ENCODE results near the gene GNA12.

Gene GNA12

DNA sequence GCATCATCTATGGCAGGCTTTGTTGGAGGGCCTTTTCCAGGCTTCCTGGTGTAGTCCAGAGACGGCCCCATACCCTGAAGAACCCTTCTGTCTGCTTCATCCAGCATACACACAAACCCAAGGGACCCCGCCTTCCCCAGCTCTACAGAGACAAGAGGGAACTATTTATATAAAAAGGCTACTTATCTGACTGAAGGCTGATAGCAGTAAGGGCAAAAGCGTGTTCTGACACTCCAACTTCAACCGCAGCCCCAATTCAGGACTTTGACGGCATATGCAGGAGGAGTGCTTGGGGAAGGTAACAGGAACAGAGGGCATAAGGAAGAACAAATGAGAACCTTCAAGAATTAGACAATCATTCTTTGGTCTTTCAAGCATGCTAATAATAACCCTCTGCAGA, 21.0 kb downstream of the GNA12 start:
- TF ChIP-seq, protein P1, sequence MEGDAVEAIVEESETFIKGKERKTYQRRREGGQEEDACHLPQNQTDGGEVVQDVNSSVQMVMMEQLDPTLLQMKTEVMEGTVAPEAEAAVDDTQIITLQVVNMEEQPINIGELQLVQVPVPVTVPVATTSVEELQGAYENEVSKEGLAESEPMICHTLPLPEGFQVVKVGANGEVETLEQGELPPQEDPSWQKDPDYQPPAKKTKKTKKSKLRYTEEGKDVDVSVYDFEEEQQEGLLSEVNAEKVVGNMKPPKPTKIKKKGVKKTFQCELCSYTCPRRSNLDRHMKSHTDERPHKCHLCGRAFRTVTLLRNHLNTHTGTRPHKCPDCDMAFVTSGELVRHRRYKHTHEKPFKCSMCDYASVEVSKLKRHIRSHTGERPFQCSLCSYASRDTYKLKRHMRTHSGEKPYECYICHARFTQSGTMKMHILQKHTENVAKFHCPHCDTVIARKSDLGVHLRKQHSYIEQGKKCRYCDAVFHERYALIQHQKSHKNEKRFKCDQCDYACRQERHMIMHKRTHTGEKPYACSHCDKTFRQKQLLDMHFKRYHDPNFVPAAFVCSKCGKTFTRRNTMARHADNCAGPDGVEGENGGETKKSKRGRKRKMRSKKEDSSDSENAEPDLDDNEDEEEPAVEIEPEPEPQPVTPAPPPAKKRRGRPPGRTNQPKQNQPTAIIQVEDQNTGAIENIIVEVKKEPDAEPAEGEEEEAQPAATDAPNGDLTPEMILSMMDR (IDR thresholded peaks at IDR 0.05; ENCODE audit: insufficient read depth, missing control alignments): no peak
- DNase-seq (ENCODE audit: insufficient read length, low spot score): no peak
- no peak for FAIRE-seq

DNA sequence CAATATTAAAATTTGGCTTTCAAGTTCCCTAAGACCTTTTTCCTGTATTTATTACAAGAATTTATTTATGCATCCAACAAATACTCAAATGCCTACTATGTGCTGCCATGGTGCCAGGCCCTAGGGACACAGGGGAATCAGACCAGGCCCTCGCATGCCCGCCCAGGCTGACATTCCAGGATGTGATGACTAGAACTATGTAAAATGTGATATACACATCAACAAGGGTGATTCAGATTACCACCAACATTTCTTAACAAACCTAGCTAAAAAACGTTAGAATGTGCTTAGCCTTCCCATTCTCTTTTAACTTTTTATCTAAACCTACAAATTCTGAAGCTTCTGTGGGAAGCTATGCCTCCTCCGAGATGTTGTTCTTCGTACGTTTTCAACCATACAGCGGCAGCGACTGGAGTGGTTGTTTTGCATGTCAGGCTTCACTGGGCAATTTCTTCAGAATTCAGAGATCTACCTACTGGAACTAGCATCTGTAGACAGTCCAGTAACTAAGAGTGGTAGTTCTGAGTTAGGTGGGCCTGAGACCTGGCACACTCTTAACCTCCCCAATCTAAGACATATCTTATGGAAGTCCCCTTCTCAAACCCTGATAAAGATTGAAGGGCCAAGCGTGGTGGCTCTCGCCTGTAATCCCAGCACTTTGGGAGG, 22.1 kb downstream of the GNA12 start:
- no peak for DNase-seq (ENCODE audit: insufficient read length, low spot score)
- FAIRE-seq: no peak
- TF ChIP-seq, protein P1 (IDR thresholded peaks at IDR 0.05; ENCODE audit: insufficient read depth, missing control alignments): no peak

DNA sequence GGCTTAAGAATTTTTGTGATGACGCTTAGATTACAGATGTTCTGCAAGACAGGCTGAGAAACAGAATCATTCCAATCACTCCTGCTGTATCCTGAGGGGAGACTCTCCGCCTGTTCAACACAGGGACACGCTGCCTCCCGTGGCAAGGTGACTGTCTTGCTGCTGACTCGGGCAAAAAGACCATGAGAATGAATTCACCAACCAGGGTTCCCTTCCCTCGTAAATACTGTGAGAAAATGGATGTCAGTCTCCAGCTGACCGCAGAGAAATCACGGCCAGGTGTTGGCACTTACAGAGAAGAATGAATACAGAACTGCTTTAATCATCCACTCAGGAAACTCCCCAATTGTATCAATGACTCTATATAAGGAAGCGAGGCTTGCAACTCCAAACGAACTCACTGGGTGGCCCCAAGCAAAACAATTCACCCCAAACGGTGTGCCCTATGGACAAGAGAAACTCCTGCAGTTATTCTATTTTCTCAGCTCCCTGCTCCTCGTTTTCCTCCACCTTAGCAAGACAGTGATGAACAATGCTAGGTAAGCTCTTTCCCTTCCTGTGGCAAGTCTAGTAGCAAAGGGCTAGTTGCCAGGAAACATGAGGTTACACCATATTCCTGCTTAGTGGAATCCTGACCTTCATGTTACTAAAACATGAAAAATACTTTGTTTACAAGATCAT, 22.8 kb downstream of the GNA12 start:
- TF ChIP-seq, protein P1 (IDR thresholded peaks at IDR 0.05; ENCODE audit: insufficient read depth, missing control alignments): peak; percentile 14
- no peak for FAIRE-seq
- DNase-seq (ENCODE audit: insufficient read length, low spot score): no peak

DNA sequence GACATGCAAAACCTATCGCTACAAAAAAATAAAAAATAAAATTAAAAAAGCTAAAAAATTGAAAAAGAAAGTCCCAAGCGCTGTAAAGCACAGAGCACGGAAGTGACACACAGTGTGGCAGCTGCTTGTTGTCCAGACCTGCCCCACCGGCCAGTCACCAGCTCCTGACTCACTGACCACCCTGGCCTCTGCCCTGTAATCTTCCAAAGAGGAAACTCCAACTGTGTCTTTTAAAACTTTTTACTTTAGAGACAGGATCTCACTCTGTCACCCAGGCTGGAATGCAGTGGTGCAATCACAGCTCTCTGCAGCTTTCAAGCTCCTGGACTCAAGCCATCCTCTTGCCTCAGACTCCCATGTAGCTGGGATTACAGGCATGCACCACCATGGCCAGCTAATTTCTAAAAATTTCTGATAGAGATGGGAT, 23.6 kb downstream of the GNA12 start:
- TF ChIP-seq, protein P1 (IDR thresholded peaks at IDR 0.05; ENCODE audit: insufficient read depth, missing control alignments): no peak
- no peak for FAIRE-seq
- no peak for DNase-seq (ENCODE audit: insufficient read length, low spot score)

DNA sequence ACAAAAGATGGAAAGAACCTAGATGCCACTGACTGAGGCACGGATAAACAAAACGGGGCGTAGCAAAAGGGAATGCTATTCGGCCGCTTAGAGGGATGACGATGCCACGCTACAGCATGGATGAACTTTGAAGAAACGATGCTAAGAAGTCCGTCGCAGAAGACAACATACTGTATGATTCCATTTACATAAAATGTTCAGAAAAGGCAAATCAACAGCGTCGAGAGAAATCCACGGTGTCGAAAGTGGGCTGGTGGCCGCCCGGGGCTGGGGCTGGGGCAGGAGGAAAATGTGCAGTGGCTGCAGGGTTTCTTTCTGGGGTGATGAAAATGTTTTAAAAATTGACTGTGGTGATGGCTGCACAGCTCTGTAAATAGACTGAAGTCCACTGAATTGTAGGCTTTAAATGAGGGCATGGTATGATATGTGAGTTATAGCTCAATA, 24.1 kb downstream of the GNA12 start:
- TF ChIP-seq, protein P1 (IDR thresholded peaks at IDR 0.05; ENCODE audit: insufficient read depth, missing control alignments): no peak
- DNase-seq (ENCODE audit: insufficient read length, low spot score): no peak
- FAIRE-seq: no peak

DNA sequence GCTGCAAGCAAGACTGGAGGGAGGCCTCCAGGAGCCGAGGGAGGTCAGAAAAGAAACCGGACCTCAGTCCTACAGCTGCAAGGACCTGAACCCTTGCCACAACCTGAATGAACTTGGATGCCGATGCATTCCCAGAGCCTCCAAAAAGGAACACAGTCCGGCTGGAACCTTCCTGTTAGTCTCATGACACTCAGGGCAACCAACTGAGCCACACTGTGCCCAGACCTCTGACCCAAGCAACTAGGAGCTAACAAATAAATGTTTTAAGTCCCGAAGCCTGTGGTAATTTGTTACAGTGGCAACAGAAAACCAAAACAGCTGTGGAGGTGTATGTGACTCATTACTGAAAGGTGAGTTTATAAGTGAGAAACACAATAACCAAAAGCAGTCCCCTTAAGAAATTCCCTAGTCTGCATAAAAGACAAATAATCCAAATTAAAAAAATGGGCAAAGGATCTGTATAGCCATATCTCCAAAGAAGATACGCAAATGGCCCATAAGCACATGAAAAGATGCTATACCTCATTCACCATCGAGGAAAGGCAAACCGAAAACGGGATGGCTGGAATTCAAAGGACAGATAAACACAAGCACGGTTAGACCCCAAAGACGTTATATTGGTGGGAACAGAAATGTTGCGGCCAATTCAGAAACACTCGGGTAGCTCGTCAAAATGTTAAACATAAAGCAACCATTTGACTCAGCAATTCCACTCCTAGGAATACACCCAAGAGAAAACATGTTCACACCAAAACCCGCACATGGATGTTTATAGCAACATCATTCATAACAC, 24.8 kb downstream of the GNA12 start:
- TF ChIP-seq, protein P1 (IDR thresholded peaks at IDR 0.05; ENCODE audit: insufficient read depth, missing control alignments): no peak
- DNase-seq (ENCODE audit: insufficient read length, low spot score) (no peak), FAIRE-seq (no peak)

Data from D721Med (cell line).